Lower leg skin (tissue), 4 donors: ENCODE data around the gene ADAMTSL1. TPM values are rescaled to one million over a fixed set of nuclear protein-coding genes. Genes with fewer than 3 reads are reported as not detected.

Experiments used
- DNase-seq, 2 donors: peaks; one replicate each; pipeline ENCODE4 v3.0.0-alpha.2; 2019; ENCODE audit warnings: low spot score in 2 of 2
- H3K4me3 ChIP-seq: fragments of 200-600 bp; sonication (generic); 2 replicates; pipeline ENCODE4 v1.5.1; 2017; ENCODE audit warnings: mild to moderate bottlenecking, low read depth; ENCODE audit not compliant: poor library complexity, severe bottlenecking
- POLR2A ChIP-seq, 2 donors: fragments of 450-650 bp; IDR thresholded peaks; one replicate each; pipeline ENCODE4 v1.6.1; 2016 to 2017; ENCODE audit warnings: antibody characterized with exemption in 2 of 2, mild to moderate bottlenecking in 1 of 2, moderate library complexity in 1 of 2
- WGBS, 2 donors: methylation state at CpG; one replicate each; pipeline ENCODE4 v1.1.5; 2018; 5-methylcytosine and 5-hydroxymethylcytosine counted together
- intact Hi-C: fragments of 100-400 bp; cut with DNase I; formaldehyde crosslinking; loops from one replicate; pipeline ENCODE4 v1.15.0; 2023; ENCODE audit warnings: low total_unique reads
- total RNA-seq, 4 donors: library from RNA; depleted of rRNA; stranded (reverse); fragments of >200 nt; gene quantifications; one replicate each; pipeline ENCODE4 v1.1.0, GENCODE V29; 2016
- TF ChIP-seq, protein P1 (sequence below), 3 donors: fragments of 450-650 bp; IDR thresholded peaks; one replicate each; pipeline ENCODE4 v1.5.1; 2016; ENCODE audit warnings: antibody characterized with exemption in 3 of 3, mild to moderate bottlenecking in 3 of 3, moderate library complexity in 2 of 3

Gene ADAMTSL1
- total RNA-seq, 4 donors from 2014 or later, result 1.2 to 3.6 (median 1.9) TPM

DNA sequence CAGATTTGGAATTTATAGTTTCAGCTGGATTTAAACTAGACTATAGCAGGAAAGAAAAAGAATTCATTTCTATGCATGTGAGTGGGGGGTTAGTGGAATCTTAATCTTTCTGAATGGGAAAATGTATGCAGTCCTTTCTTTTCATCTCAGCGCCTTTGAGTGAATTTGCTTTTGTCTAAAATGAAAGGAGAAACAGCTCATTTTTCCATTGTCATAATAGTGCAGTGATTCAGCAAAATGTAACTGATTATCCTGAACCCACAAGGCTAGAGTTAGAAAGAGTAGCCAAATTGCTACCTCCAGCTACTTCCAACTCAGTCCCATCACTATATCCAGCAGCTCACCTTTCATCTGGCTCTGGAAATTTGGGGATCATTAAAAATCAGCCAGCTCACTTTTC is 134.4 kb downstream of the ADAMTSL1 start:
- DNase-seq, result no peak
- H3K4me3 ChIP-seq, result no peak overlapping the region
- TF ChIP-seq, protein P1, sequence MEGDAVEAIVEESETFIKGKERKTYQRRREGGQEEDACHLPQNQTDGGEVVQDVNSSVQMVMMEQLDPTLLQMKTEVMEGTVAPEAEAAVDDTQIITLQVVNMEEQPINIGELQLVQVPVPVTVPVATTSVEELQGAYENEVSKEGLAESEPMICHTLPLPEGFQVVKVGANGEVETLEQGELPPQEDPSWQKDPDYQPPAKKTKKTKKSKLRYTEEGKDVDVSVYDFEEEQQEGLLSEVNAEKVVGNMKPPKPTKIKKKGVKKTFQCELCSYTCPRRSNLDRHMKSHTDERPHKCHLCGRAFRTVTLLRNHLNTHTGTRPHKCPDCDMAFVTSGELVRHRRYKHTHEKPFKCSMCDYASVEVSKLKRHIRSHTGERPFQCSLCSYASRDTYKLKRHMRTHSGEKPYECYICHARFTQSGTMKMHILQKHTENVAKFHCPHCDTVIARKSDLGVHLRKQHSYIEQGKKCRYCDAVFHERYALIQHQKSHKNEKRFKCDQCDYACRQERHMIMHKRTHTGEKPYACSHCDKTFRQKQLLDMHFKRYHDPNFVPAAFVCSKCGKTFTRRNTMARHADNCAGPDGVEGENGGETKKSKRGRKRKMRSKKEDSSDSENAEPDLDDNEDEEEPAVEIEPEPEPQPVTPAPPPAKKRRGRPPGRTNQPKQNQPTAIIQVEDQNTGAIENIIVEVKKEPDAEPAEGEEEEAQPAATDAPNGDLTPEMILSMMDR (IDR thresholded peaks at IDR 0.05), result no peak
- TF ChIP-seq POLR2A (IDR thresholded peaks at IDR 0.05), result no peak
- intact Hi-C loops, result no loop called here
- WGBS, 2 donors, result 96 to 100% methylated on average over 1 of the region's 1 CpG

DNA sequence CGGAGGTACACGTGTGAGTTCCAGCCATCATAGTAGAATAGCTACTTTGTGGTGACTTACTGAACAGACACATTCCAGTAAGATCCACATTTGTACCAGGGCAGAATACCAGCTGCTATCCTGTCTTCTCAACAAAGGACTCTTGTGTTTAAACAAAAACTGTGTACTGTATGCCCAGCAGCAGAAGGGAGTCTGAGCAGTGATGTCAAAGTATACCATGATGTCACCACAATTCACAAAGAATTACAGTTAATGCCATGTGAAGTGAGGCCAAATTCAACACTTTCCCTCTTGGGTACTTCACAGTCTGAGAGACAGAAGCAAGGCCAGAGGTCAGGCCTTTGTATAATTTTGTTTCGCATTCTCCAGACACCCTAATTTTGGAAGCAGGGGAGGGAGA is 137.0 kb downstream of the ADAMTSL1 start:
- no peak for DNase-seq
- TF ChIP-seq POLR2A (IDR thresholded peaks at IDR 0.05), result no peak
- TF ChIP-seq, protein P1 (IDR thresholded peaks at IDR 0.05), result no peak
- 68 to 81% methylated on average over 3 of the region's 3 CpGs for WGBS, 2 donors
- H3K4me3 ChIP-seq, result no peak overlapping the region
- intact Hi-C loops, result no loop called here

DNA sequence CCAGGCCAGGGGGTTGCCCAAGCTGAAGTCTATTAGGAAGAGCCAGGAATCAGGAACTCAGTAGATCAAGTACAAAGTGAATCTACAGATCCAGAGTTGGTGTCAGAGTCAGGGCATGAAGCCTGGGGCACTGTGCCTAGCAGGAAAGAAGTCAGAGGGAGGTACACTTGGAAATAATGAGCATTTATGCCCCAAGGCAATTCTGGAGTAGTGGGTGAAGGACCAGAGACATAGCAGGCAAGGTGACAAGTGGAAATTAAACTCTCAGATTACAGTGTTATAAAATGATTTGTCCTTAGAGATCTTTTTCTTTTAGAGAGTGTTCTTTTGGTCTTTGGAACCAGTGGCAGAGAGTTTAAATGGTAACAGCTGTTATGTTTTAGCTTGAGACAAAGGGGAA is 138.0 kb downstream of the ADAMTSL1 start:
- H3K4me3 ChIP-seq, result no peak overlapping the region
- DNase-seq, result no peak
- TF ChIP-seq, protein P1 (IDR thresholded peaks at IDR 0.05), result no peak
- TF ChIP-seq POLR2A (IDR thresholded peaks at IDR 0.05), result no peak
- intact Hi-C loops, result no loop called here

DNA sequence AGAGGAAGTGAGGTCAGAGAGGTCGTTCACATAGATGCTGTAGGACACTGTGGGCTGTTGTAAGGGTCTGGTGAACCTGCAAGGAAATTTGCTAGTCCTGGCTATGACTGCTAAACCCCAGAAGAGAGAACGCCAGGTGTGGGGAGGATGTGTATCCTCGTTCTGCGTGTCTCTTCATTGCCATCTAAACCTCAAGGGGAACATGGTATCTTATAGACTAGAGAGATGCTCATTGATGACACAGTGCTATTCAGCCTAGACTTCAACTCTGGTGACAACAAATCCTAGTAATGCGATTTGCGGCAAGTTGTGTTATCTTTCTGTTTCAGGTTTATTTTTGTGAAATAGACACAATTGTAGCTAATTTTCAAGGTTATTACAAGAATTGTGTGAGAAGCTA is 140.2 kb downstream of the ADAMTSL1 start:
- no peak for DNase-seq
- TF ChIP-seq, protein P1 (IDR thresholded peaks at IDR 0.05), result no peak
- TF ChIP-seq POLR2A (IDR thresholded peaks at IDR 0.05), result no peak
- no peak overlapping the region for H3K4me3 ChIP-seq
- WGBS, 2 donors, result 90 to 94% methylated on average over 6 of the region's 6 CpGs
- intact Hi-C loops, result no loop called here

DNA sequence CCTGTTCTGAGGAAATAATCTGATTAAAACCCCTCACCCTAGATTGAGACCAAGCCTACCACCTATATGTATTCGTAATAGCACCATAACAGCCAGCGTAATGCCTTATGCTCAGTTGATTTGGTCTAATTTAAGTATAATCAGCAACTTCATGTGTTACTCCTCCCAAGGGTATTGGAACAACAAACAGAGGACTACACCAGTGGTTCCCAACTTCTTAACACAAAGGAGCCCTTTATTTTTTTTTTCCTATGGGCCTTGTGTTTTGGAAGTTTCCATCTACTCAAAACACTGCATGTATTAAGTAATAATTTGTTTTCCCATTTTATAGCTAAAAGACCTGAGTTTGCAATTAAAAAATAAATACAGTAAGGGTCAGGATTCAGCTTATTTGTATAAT is 140.7 kb downstream of the ADAMTSL1 start:
- H3K4me3 ChIP-seq, result no peak overlapping the region
- no peak for TF ChIP-seq POLR2A (IDR thresholded peaks at IDR 0.05)
- TF ChIP-seq, protein P1 (IDR thresholded peaks at IDR 0.05), result no peak
- no peak for DNase-seq
- intact Hi-C loops, result no loop called here
- WGBS, 2 donors, result 89 to 95% methylated on average over 2 of the region's 2 CpGs

DNA sequence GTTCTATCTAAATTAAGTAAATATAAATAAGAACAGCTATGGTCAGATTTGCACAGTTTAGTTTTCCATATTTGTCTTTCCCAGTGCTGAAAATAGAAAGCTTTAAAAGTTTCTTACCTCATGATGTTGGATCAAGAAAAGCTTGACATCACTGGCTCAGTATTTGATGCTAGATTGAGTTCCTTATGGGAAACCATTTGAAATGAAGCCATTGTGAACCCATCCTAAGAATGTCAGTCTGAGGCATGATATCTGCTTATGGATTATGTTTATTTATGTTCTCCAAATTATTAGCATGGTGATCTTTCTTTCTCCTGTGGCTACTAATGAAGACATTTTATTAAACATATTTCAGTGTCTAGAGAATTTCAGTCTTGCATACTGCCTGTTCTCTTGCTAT is 143.0 kb downstream of the ADAMTSL1 start:
- intact Hi-C loops, result no loop called here
- DNase-seq, result no peak
- TF ChIP-seq, protein P1 (IDR thresholded peaks at IDR 0.05), result no peak
- TF ChIP-seq POLR2A (IDR thresholded peaks at IDR 0.05), result no peak
- H3K4me3 ChIP-seq, result no peak overlapping the region
